Right lobe of liver (tissue), 4 donors: ENCODE results near the gene NUP85.

Source experiments
- CTCF ChIP-seq, 4 donors: fragments of 200-600 bp in 3 of 4; fragments of 450-650 bp in 1 of 4; IDR thresholded peaks; one replicate each; pipeline versions ENCODE4 v1.5.1 to v1.8.0; 2016 to 2022; ENCODE audit warnings: antibody characterized with exemption in 4 of 4, mild to moderate bottlenecking in 2 of 4
- POLR2A ChIP-seq: fragments of 450-650 bp; IDR thresholded peaks from one replicate; pipeline ENCODE4 v1.6.1; 2017; ENCODE audit warnings: antibody characterized with exemption, mild to moderate bottlenecking
- donor health status: DM: no; HTN: no; CAD: no.
- donor health status: DM: no; HTN: no; CAD: no.
- donor health status: DM: no; HTN: yes; CAD: no.

GRCh38 chr17:75163074-75163473 is 42.4 kb upstream of the NUP85 start:
- no peak for TF ChIP-seq POLR2A
- no peak for TF ChIP-seq CTCF (IDR thresholded peaks at IDR 0.05)
